Stimulated activated CD8-positive, alpha-beta memory T cell treated with anti-CD3 and anti-CD28 coated beads, Interleukin-15, amount 100 ng/mL, for 1 hour (primary cell): ENCODE results near the gene SLC51A.
"Not testable (repeated sequence)": the region's sequence is repeated elsewhere in the genome, so short reads cannot be mapped to it uniquely, and the experiment has no call there.

Source experiments
- DNase-seq: peaks from one replicate; pipeline ENCODE4 v3.0.0-alpha.2; 2020; ENCODE audit warnings: low read depth

Gene SLC51A

GRCh38 chr3:196216089-196216564, at the start of gene SLC51A:
TSS of gene SLC51A (plus strand) at chr3:196216534. CDS start at chr3:196216713, 179 bp downstream.
- no peak for DNase-seq

GRCh38 chr3:196166741-196167140, 49.6 kb upstream of the SLC51A start:
- DNase-seq = no peak

GRCh38 chr3:196168808-196169391, 47.4 kb upstream of the SLC51A start:
- DNase-seq = no peak

- DNase-seq = no peak
Measured at GRCh38 chr3:196169836-196170240, 46.5 kb upstream of the SLC51A start.

GRCh38 chr3:196170296-196170695, 46.0 kb upstream of the SLC51A start:
- not testable (repeated sequence) for DNase-seq

- DNase-seq = no peak
Measured at GRCh38 chr3:196174652-196175051, 41.7 kb upstream of the SLC51A start.

- no peak for DNase-seq
Measured at GRCh38 chr3:196175116-196175625, 41.2 kb upstream of the SLC51A start.

- DNase-seq = no peak
Measured at GRCh38 chr3:196175722-196176121, 40.6 kb upstream of the SLC51A start.

GRCh38 chr3:196177567-196177966, 38.8 kb upstream of the SLC51A start:
- no peak for DNase-seq

GRCh38 chr3:196177967-196178366, 38.4 kb upstream of the SLC51A start:
- DNase-seq = no peak

- DNase-seq = no peak
Measured at GRCh38 chr3:196178993-196179379, 37.3 kb upstream of the SLC51A start.

GRCh38 chr3:196179380-196180308, 36.7 kb upstream of the SLC51A start:
- DNase-seq = peak; percentile 70

- DNase-seq = no peak
Measured at GRCh38 chr3:196180346-196180745, 36.0 kb upstream of the SLC51A start.

GRCh38 chr3:196181127-196181546, 35.2 kb upstream of the SLC51A start:
- DNase-seq = no peak

GRCh38 chr3:196184169-196184432, 32.2 kb upstream of the SLC51A start:
- not testable (repeated sequence) for DNase-seq

- DNase-seq = no peak
Measured at GRCh38 chr3:196184881-196185280, 31.5 kb upstream of the SLC51A start.

- DNase-seq = no peak
Measured at GRCh38 chr3:196186651-196187573, 29.4 kb upstream of the SLC51A start.

GRCh38 chr3:196189566-196190347, 26.6 kb upstream of the SLC51A start:
- DNase-seq = no peak

- no peak for DNase-seq
Measured at GRCh38 chr3:196192036-196192523, 24.3 kb upstream of the SLC51A start.

- no peak for DNase-seq
Measured at GRCh38 chr3:196192524-196193051, 23.7 kb upstream of the SLC51A start.
